PFSK-1 (cell line): ENCODE results near the gene TNPO3.

Experiments
- POLR2AphosphoS5 ChIP-seq: IDR thresholded peaks from 2 replicates; pipeline ENCODE4 v1.6.1; 2012; ENCODE audit warnings: low read depth, mild to moderate bottlenecking, control low read depth, low read length, moderate library complexity
- REST ChIP-seq, 2 experiments: IDR thresholded peaks; 2 replicates each; pipeline versions ENCODE4 v1.6.1 to v1.8.0; 2011 to 2012; ENCODE audit warnings: low read depth in 2 of 2, low read length in 2 of 2, control low read depth in 1 of 2, inconsistent platforms in 1 of 2, mild to moderate bottlenecking in 1 of 2, moderate library complexity in 1 of 2; ENCODE audit not compliant: insufficient read depth in 1 of 2
- TAF1 ChIP-seq: IDR thresholded peaks from 2 replicates; pipeline ENCODE4 v1.6.1; 2012; ENCODE audit warnings: low read length, control low read depth, borderline replicate concordance; ENCODE audit not compliant: insufficient read depth

GRCh38 chr7:128931190-128931798 is 123.6 kb downstream of the TNPO3 start:
- TF ChIP-seq POLR2AphosphoS5 (no peak), REST (IDR thresholded peaks at IDR 0.05; ENCODE audit: insufficient read depth in 1 of 2, low read depth in 2 of 2, low read length in 2 of 2) (no peak), TAF1 (no peak)
